ENCODE data around the gene CFAP77. TPM values are rescaled to one million over a fixed set of nuclear protein-coding genes. Genes with fewer than 3 reads are reported as not detected.

CFAP77 gene
- total RNA-seq, 1 donor from 2014 or later = 1.8 TPM

DNA sequence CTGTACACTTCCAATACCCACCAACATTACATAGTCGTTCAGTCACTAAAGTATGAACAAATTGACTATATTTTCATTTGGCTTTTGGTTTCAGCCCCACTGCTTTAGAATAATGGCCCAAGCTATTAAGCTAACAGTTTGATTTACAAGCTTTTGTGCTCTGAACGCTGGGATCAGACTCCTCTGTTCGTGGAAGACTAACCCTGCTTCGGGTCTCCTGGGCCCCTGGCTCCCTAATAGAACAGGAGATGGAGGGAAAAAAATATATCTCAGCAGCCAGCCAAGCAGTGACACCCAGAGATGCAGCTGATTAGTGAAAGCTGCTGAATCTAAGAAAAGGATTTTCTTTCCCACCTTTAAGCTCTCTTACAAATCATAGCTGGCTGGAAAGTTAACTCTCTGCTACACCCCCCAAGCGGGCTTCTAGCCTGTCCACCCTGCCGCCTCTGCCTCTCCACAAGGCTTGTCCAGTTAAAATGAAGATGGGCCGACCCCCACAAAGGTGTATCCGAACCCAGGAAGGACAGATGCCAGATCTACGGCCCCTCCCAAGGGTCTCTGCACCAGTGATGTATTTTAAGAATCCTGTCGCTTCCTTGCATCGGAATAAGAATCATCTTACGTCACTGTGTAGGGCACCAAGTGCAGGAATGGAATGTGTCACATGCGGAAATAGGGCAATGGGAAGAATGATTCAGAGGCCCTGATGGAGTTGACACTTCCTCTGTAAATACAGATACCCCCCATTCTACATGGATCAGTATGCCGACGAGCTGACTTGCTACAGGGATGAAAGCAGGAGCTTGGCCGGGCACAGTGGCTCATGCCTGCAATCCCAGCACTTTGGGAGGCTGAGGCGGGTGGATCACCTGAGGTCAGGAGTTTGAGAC, 139.0 kb downstream of the CFAP77 start:
- H3K27me3 ChIP-seq = no peaks in the 10 kb centered on the region
- no peak overlapping the region for H3K4me3 ChIP-seq
- H3F3A ChIP-seq (ENCODE audit: low read depth) = peaks cover 21% of the 10 kb centered on the region
- H3K9me3 ChIP-seq (ENCODE audit: low read depth) = no peaks in the 10 kb centered on the region
- peak overlapping the region; percentile 43 for H3K4me2 ChIP-seq
- H3K27ac ChIP-seq = no peak overlapping the region
- Mint-ChIP-seq H3K4me1 (peaks cover 65% of the 10 kb centered on the region), H3K4me3 (peak overlapping the region; percentile 35), H3K27me3 (ENCODE audit: insufficient read depth, low read depth) (peaks cover 8% of the 10 kb centered on the region), H3K36me3 (no peaks in the 10 kb centered on the region), H3K9me3 (no peaks in the 10 kb centered on the region), H3K27ac (peak overlapping the region; percentile 97)
- no peak for DNase-seq (ENCODE audit: low spot score)
- H3K36me3 ChIP-seq = no peaks in the 10 kb centered on the region
- H3K79me2 ChIP-seq (ENCODE audit: low read depth) = no peaks in the 10 kb centered on the region
- no peaks in the 10 kb centered on the region for H4K20me1 ChIP-seq (ENCODE audit: low read depth)
- no peak overlapping the region for H3K9ac ChIP-seq
- no peak overlapping the region for H2AFZ ChIP-seq (replicated peaks)
- TF ChIP-seq EZH2 (IDR thresholded peaks at IDR 0.05) (no peak), CTCF (IDR thresholded peaks at IDR 0.05) (no peak), EZH2phosphoT487 (IDR thresholded peaks at IDR 0.05) (no peak)
- peaks cover 45% of the 10 kb centered on the region for H3K4me1 ChIP-seq

GRCh38 chr9:132551556-132551955, 141.5 kb downstream of the CFAP77 start:
- no peak overlapping the region for H3K4me2 ChIP-seq
- H3K27me3 ChIP-seq = no peaks in the 10 kb centered on the region
- H3K79me2 ChIP-seq (ENCODE audit: low read depth) = no peaks in the 10 kb centered on the region
- H3K36me3 Mint-ChIP-seq = no peaks in the 10 kb centered on the region
- H4K20me1 ChIP-seq (ENCODE audit: low read depth) = no peaks in the 10 kb centered on the region
- H3K9me3 ChIP-seq (ENCODE audit: low read depth) = no peaks in the 10 kb centered on the region
- no peak overlapping the region for H3K27ac Mint-ChIP-seq
- no peaks in the 10 kb centered on the region for H3K9me3 Mint-ChIP-seq
- H3K4me3 ChIP-seq = no peak overlapping the region
- H3K27me3 Mint-ChIP-seq (ENCODE audit: insufficient read depth, low read depth) = peaks cover 5% of the 10 kb centered on the region
- peaks cover 57% of the 10 kb centered on the region for H3K4me1 Mint-ChIP-seq
- H3K36me3 ChIP-seq = no peaks in the 10 kb centered on the region
- no peak overlapping the region for H2AFZ ChIP-seq (replicated peaks)
- no peak for TF ChIP-seq EZH2phosphoT487 (IDR thresholded peaks at IDR 0.05)
- TF ChIP-seq CTCF (IDR thresholded peaks at IDR 0.05) = no peak
- TF ChIP-seq EZH2 (IDR thresholded peaks at IDR 0.05) = no peak
- peaks cover 50% of the 10 kb centered on the region for H3K4me1 ChIP-seq
- H3K4me3 Mint-ChIP-seq = no peak overlapping the region
- no peak for DNase-seq (ENCODE audit: low spot score)
- no peak overlapping the region for H3K9ac ChIP-seq
- peaks cover 24% of the 10 kb centered on the region for H3F3A ChIP-seq (ENCODE audit: low read depth)
- no peak overlapping the region for H3K27ac ChIP-seq

DNA sequence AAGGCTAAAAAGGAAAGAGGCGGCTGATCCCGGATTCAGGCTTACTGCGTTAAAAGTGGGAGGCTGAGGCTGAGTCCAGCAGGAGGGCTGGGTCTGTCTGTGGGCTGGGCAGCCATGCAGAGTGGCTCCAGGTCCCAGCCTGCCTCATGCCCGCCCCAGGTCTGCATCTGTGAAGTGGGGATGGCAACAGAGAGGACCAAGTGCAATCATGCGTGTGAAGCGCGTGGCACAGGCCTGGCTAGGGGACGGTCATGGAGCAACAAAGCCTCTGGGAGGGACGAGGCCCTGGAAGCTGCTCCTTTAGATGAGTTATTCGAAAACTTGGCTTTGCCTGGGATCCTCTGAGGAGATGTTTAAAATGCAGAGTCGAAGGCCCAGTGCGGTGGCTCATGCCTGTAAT, 142.0 kb downstream of the CFAP77 start:
- H2AFZ ChIP-seq (replicated peaks) = no peak overlapping the region
- Mint-ChIP-seq H3K27me3 (ENCODE audit: insufficient read depth, low read depth) (peaks cover 7% of the 10 kb centered on the region), H3K27ac (peak overlapping the region; percentile 42), H3K4me1 (peaks cover 57% of the 10 kb centered on the region), H3K36me3 (no peaks in the 10 kb centered on the region), H3K9me3 (no peaks in the 10 kb centered on the region), H3K4me3 (no peak overlapping the region)
- no peak for DNase-seq (ENCODE audit: low spot score)
- no peak for TF ChIP-seq EZH2phosphoT487 (IDR thresholded peaks at IDR 0.05)
- no peak for TF ChIP-seq EZH2 (IDR thresholded peaks at IDR 0.05)
- no peak for TF ChIP-seq CTCF (IDR thresholded peaks at IDR 0.05)
- H3K79me2 ChIP-seq (ENCODE audit: low read depth) = no peaks in the 10 kb centered on the region
- peaks cover 50% of the 10 kb centered on the region for H3K4me1 ChIP-seq
- H3K9ac ChIP-seq = no peak overlapping the region
- H4K20me1 ChIP-seq (ENCODE audit: low read depth) = no peaks in the 10 kb centered on the region
- no peak overlapping the region for H3K27ac ChIP-seq
- H3K9me3 ChIP-seq (ENCODE audit: low read depth) = no peaks in the 10 kb centered on the region
- no peak overlapping the region for H3K4me2 ChIP-seq
- H3K4me3 ChIP-seq = no peak overlapping the region
- peaks cover 26% of the 10 kb centered on the region for H3F3A ChIP-seq (ENCODE audit: low read depth)
- H3K27me3 ChIP-seq = no peaks in the 10 kb centered on the region
- H3K36me3 ChIP-seq = no peaks in the 10 kb centered on the region

All from neural progenitor cell (in vitro differentiated cells).